GM21360 (cell line): ENCODE data around the gene GRM2.

Experiments
- ATAC-seq: cut with Tn5 transposase; IDR thresholded peaks from one replicate; pipeline ENCODE4 v1.9.1; 2021; ENCODE audit warnings: mild to moderate bottlenecking, moderate library complexity; ENCODE audit not compliant: unreplicated experiment

Gene GRM2

DNA sequence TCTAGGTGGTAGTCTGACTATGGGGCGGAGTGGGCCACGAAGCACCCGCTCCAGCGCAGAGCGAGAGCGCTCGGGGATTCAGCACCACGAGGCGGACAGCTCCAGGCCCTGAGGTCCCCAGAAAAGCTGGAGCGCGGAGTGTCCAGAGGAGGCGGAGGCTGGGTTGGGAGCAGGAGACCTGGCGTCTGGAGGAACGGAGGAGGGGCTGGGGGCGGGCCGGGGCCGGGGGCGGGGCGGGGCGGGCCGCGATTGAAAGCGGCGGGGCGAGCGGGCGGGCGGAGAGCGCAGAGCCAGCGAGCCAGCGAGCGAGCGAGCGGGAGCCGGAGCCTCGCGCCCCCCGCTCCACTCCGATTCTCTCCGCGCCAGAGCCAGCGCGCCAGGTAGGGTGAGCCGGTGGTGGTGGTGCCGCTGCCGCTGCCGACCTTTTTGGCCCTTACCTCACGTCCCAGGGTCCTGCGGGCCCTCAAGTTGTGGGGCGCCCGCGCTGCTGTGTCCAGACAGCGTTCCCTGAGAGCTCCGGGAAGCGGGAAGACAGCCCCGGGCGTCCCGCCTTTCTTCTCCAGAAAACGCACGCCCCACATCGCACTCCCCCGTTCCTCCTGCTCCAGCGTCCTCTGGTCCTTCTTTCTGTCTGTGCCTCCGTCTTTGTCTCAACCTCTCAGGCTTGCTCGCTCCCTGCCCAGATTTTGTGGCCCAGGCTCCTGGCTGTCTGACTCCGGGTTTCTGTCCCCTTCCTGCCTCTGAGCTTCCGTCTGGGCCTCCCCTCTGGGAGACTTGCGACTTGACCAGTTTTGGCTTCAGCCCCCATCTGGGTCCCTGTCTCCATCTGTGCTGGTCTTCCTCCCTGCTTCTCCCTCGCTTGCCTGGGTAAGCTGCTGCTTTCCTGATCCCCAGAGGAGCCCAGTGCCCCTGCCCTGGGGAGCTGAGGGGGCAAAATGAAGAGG, at the start of gene GRM2:
GRM2 (plus strand) TSS at position 281 of the 944 bp plus-strand sequence. CDS start 1,916 bp downstream, outside the sequence.
- no peak for ATAC-seq

DNA sequence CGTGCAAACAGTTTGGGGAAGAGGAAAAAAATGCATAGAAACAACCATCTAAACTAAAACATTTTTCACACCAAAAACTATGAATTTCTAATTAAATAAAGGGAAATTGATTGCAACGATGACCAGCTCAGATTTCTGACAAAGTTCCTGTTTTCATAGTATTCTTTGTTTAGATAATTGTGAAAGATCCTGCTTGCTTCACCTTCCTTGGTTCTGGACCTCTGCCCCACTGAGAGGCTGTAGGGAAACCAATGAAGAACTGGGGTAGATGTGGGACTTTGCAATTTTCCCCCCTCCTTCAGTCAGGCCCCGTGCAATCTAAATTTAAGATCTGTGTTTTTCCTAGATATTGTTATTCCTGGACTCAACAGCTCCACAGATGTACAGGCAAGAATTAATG, 49.6 kb upstream of the GRM2 start:
- ATAC-seq = no peak

DNA sequence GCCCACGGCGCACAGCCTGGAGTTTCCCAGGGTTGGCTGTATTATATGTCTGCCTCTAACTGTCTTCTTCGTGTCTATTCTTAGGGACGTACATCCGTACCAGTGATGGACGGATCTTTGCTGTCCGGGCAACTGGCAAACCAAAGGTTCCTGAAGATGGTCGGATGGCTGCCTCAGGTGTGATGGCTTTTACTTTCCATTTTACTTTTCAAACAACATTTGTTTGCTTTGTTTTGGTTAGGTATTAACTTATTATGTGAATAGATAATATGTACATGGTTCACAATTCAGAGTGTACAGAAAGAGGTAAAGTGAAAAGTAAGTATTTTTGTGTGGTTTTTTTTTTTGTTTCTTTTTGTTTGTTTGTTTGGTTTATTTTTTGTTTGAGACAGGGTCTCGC, 46.9 kb upstream of the GRM2 start:
- no peak for ATAC-seq

DNA sequence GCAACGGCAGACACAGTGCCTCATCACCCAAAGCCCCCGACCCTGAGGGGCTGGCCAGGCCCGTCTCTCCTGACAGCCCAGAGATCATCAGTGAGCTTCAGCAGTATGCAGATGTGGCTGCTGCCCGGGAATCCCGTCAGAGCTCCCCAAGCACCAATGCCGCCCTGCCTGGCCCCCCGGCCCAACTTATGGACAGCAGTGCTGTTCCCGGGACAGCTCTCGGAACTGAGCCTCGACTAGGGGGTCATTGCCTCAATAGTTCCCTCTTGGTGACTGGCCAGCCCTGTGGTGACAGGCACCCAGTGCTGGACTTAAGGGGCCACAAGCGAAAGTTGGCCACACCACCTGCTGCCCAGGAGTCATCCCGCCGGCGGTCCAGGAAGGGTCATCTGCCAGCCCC, 44.4 kb upstream of the GRM2 start:
- no peak for ATAC-seq

DNA sequence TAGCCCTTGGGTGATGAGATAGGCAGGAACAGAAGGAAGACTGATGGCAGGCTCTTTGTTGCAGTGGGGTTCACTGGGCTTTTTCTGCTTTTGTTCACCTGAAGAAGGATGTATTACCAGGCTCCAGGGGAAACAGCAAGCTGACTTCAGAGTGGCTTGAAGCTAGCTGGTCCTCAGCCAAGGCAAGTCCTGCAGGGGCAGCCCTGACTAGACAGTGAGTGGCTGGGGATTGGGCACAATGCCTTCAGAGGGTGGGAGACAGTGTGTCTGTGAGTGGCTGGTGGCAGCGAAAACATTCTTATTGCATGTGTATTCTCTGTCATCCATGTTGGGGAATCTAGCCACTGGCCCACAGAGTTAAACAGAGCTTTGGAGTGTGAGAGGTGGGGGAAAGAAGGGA, 38.1 kb upstream of the GRM2 start:
- ATAC-seq = no peak

DNA sequence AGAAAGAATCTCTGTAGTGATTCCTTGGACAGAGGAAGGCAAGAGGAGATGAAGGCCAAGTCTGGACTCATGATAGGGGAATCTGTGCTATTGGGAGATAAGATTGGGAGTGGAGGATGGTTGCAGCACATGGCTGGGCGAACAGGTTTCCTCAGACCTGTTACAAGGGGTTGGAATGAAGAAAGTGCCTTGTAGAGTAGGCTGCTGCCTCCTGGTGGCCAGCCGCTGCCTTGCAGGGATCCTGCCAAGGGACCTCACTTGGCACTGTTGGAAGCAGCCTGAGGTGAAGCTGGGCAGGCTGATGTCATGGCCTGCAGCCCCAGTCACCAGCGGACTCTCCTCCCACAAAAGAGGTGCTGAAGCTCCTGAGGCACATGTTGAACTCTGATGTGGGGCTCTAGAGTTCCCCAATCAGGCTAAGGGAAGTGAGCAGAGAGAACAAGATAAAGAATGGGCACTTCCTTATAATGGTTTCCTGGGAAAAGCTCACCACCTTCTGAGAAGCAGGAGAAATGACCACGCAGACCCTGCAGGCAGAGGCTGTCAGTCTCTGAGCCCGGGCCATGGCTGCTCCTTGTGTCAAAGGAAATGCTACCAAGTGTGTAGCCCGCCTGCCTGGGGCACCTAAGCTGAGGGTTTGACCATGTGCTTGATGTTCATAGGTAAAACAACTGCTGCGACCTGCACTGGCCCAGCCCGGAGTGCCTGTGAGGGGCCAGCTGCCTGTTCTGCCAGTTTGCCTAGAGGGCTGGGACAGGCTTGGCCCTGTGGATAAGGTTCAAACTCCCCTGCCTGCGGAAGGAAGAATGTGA, 37.4 kb upstream of the GRM2 start:
- no peak for ATAC-seq

DNA sequence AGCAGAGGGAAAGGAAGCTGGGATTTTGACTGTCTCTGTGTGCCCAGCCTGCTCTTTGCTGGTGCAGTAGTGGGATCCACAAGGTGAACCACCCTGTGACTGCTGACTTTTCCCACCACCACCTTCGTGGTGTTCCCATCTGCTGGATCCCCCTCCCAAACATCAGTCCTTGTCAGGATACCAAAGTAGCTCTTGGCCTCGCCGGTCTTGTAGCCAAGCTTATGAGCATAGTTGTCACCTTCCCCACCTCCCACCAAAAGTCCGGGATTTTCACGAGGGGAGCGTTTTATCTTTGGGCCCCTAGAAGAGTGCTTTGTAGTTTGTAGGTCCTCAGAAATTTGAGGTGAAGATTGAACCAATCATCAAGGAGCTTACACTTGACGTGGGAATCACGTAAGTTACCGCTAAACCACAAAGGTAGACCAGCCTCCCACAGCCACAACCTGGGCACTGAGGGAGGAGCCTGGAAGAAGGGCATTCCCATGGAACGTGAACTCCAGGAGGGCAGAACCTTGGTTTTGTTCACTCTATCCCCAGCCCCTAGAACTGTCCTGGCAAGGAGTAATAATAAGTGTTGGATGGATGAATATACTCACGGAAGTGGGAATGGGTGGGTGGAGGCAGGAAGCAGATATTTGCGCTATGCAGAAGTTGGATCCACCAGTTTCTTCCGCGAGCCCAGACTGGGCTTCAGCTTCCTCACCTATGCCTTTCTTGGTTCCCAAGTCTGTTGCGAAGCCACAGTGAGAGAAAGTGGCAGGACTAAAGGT, 36.6 kb upstream of the GRM2 start:
- no peak for ATAC-seq

DNA sequence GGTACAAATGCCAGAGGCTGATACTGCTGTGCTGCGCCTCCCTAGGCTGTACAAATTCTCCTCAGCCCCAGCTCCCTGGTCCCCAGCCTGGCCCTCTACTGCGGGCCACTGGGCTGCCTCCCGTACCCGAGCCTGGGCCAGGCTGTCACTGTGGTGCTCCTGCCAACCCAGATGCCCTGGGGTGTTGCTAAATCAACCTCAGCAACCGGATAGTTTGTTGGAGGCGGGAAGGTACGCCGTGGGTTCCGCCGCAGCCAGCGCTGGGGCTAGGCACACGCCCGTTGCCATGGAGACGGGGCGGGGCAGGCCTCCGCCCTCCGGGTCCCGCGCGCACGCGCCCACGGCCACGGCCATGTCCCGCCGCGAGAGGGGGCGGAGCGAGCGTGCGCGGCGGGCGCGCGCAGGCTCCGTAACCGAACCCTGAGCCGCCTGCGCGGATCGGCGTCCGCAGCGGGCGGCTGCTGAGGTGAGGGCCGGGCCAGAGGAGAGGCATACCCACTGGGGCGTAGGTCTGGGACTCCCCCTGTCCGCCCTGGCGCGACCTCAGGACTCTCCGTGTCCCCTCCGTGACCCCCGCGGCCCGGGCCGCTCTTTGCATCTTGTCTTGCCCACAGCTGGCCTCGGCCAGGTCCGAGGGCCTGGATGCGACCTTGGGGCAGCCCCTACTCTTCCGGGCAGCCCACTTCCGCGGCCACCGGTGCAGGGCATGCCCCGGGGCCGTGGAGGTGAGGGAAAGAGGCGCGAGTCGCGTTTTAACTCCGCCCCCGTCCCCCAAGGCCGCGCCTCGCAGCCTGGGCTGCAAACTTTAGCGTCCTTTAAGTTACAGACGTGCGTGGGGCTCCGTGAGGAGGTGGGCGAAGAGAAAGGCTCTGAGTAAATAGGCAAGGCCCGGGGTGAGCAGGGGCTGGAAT, 35.8 kb upstream of the GRM2 start, which contains the start of gene TEX264:
TEX264 (plus strand) TSS at position 430 of the 911 bp plus-strand sequence. CDS start 3,053 bp downstream, outside the sequence.
- ATAC-seq = peak; percentile 73

DNA sequence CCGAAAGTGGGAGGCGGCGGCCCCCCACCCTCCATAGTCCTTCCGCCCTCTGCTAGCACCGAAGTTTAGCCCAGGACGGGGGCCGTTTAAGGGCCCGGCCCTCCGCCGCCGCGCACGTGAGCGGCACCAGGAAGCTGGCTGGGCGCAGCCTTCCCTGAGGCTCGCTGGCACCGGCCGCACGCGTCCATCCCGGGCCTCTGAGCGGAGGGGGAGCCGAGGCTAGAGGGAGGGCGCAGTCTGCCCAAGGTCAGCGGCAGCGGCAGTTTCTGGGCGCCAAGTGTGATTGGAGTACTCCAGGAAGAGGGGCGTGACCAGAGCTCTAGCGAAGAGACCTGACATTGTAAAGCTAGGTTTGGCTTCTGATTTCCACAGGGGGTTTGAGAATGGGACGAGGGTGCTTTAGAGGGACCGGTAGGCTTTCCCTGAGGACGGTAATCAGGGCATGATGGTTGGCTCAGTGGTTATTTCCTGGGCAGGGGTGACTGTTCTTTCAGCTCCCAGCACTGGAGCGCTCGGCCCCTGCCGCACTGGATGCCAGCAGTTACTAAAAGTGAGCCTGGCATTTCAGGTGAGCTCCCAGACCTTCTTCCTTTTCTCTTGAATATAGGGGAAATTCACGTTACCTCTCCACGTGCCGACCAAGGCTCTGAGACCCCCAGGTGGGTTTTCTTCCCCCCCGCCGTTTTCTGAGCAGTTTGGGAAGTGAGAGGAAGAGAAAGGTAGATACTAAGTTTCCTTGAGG, 35.0 kb upstream of the GRM2 start:
- peak; percentile 32 for ATAC-seq

DNA sequence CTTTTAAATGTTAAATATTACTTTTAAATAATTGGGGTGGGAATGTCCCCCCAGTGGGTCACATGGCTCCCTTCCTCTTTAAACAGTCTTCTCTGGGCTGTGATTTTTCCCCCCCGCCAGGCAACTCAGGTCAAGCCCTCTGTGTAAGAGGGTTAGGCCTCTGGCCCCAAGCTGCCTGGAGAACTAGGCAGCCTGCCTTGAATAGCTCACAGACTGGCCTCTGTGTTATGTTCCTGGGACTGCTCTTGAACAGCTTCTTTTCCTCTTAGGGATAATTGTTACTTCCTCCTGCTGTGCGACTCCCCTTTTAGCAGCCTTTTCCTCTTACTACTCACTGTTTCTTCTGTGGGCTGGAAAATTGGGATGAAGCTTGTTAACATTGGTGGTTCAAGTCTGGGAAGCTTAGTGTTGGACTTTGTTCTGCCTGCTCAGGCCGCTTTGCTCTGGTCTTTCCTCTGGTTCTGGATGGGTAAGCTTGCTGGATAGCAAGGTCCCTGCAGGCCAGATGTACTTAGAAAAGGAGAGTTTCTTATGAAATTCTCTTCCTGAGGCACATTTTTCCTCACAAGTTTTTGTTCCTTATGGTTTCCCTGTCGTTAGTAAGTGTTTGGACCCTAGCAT, 33.6 kb upstream of the GRM2 start:
- ATAC-seq = no peak

DNA sequence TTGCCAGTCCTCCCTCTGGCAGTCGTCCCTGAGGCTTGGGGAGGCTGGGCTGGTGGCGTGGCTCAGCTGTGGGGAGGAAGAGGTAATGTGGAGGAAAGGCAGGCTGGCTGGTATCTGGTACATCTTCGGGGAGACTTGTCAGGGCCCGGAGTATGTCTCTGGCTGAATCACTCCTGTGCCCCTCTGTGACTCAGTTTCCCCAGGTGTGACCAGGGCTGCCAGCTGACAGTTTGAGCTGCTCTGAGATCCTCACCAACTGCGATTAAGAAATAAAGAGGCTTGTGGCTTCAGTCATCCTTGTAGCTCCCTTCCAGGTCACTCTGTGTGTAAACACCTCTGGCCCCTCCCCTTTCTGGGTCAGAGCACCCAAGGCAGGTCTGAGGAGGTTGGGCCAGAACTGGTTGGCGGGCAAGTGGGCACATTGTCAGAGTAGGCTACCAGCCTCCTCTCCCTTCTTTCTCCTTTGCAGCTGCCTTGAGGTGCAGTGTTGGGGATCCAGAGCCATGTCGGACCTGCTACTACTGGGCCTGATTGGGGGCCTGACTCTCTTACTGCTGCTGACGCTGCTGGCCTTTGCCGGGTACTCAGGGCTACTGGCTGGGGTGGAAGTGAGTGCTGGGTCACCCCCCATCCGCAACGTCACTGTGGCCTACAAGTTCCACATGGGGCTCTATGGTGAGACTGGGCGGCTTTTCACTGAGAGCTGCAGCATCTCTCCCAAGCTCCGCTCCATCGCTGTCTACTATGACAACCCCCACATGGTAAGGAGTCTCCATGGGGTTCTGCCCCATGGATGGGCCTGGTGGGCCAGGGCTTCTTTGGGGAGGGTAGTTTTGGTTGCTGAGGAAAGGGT, 32.8 kb upstream of the GRM2 start:
- no peak for ATAC-seq

DNA sequence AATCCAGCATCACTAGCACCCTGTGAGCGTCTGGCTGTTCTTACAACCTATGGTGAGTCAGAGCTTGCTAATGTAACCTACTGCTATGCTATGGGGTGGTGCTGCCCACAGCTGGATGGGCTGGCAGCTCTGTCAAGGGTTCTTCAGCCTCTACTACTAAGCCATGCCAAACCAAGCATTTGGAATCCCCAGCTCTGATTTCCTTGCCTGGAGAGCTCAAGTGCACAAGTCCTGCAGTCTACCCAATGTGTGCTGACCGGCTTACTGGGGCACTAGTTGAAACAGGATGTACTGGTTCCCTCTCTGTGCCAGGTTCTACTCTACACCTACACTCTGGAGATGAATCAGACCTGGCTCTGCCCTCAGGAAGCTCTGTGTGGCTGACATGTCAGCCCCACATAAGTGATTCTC, 31.7 kb upstream of the GRM2 start:
- ATAC-seq = no peak

DNA sequence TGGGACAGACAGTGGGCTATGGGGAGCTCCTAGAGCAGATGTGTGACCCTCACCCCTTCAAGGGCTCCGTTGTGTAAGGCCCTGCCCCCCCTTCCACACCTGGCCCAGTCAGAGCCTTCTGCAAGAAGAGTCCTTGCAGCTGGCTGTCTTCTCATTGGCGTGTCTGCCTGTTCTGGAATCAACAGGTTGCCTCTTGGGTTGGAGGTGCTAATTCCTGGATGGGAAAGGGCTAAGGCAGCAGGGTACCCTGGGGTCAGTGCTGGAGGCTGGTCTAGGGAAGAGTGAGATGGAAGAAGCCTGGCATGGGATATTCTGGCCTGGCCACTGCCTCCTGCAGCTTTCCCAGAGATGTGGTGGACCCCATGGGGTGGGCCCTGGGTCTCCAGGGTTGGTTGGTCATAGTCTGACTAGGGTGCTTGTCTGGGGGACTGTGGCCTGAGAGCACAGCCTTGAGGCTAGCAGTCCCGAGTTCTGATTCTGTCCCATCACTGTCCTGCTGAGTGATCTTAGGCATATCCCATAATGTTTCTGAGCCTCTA, 30.7 kb upstream of the GRM2 start:
- ATAC-seq = no peak

DNA sequence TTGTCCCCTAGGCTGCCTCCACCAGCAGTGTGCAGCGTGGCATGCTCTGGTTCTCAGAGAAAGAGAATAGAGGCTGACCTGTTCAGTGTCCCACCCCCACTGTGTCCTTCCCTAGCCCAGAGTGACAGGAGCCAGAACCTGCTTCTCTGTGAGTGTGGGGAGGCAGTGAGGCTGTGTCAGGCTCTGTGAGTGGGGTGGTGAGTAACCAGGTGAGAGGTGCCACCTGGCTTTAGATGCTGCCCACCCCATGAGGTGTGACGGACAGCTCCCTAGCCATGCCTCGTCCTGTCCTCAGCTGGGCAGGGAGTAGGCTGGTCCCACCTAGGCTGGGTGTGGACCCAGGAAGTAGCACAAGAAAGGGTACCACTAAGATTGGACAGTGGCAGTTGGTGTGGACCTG, 29.5 kb upstream of the GRM2 start:
- no peak for ATAC-seq

DNA sequence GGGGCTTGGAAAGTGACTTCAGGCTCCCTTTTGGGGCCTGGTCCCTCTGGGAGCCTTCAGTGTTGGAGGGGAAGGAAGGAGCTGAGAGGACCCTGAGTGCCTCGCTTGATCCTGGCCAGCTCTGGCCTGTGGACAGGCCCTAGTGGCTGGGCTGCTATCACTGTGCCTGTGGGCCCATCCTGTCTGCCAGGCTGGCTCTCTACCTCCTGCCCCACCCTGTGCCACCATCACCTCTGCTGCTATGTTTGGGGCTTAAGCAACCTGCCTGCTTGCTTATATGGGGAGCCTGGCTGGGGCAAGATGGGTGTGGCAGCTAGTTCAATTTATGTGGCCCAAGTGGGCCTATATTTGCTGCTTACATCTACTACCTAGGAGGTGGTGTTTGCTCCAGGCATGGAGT, 28.7 kb upstream of the GRM2 start:
- ATAC-seq = no peak

DNA sequence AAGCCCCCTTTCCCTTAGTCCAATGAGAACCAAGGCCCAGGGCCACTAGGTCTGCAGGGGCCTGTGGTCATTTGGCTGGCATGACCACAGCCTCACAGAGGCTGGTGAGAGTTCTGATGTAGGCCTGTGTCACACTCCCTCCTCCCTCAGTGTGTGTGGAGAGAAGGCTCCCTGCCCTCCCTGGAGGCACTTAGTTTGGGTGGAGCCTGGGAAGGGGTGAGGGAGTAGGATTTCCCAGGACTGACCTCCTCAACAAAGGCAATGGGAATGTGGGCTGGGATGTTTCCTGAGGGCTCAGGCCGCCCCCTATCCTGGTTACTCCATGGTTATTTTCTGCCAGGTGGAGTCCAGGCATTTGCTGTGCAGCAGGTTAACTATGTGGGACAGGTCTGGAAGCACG, 28.2 kb upstream of the GRM2 start:
- ATAC-seq = no peak

DNA sequence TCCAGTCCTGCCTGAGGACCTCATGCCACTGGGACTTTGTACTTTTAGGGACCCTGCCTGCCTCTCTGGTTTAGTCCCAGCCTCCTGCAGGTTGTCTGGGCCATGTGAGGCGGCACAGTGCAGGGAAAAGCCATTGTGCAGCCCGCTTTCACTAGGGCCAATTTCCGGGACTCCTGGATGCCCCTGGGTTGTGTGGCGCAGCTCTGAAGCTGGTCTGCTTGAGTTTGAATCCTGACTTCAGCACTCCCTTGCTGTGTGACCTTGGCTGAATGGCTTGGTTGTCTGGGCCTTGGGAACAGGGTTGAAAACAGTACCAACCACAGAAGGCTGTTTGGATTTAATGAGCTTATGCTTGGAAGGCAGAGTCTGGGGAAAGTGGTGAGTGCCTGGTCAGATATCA, 27.6 kb upstream of the GRM2 start:
- ATAC-seq = no peak

DNA sequence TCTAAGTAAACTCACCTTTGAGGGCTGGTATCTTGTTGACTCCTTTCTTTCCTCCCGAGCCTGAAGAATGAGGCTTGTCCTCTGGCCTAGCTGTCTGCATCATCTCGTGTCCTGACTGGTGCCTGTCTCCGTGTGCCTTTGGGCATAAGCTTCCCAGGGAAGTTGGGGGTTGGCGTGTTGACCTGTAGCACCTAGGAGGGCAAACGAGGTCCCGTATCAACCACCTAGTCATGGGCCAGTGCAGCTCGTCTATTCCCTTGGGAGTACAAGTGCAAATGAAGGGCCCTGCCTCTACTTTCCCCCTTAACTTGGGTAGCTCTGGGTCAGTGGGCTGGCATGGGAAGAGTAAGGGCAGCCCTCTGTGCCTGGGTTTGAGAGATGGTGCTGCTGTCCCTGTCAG, 27.1 kb upstream of the GRM2 start:
- no peak for ATAC-seq
